Esophagus muscularis mucosa (tissue), 3 donors: Measurements from ENCODE around the gene SPATA6L.
A peak's percentile ranks its signal among the peaks of the same experiment; 100 is the strongest.

Source experiments
- EP300 ChIP-seq: sonication (generic); formaldehyde crosslinking; IDR thresholded peaks from one replicate; pipeline ENCODE4 v1.6.1; 2017; ENCODE audit warnings: antibody characterized with exemption
- POLR2AphosphoS5 ChIP-seq, 2 donors: sonication (generic); formaldehyde crosslinking; IDR thresholded peaks; one replicate each; pipeline ENCODE4 v1.6.1; 2017; ENCODE audit warnings: antibody characterized with exemption in 2 of 2

DNA sequence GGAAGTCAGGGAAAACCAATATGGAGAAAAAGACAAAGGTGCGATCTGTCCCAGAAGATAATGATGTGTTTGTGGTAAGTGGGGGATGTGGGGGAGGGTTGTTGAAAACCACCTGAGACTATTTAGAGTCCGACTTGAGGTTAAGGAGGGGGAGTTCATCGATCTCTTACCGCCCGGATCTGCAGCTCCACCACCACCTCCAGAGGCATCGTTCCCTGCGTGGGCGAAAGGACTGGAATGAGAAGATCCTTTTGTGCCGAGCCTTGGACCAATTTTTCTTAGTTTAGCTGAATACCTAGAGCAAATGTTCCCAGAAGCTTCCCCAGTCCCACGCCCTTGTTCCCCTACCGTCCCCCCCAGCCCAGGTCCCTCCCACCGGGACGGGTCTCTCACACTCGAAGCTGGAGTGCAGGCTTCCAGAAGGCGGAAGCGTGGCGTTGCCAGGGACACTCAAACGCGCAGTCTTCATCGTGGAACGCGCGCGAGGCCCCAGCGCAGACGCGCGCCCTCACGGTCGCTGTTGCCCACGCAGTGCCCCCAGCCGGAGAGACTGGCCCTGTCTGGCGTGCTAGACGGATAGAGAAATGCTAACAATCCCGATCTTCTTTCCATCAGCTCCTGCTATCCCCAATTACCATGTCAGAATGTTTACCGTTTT lies at the start of gene SPATA6L:
- no peak for TF ChIP-seq EP300
- peak; percentile 58 to 64 for TF ChIP-seq POLR2AphosphoS5 (IDR thresholded peaks at IDR 0.05)
